ENCODE results near the gene USP53.

- TF ChIP-seq CTCF (conservative IDR thresholded peaks at IDR 0.05; ENCODE audit: low read depth in 2 of 2): no peak
- no peak for TF ChIP-seq ETS1 (IDR thresholded peaks at IDR 0.05)
- TF ChIP-seq POLR2AphosphoS5 (IDR thresholded peaks at IDR 0.05; ENCODE audit: low read depth): no peak
- TF ChIP-seq REST (IDR thresholded peaks at IDR 0.05; ENCODE audit: unreplicated experiment): no peak
- TF ChIP-seq EZH2 (IDR thresholded peaks at IDR 0.05; ENCODE audit: low read depth, unreplicated experiment): no peak
- no peak for TF ChIP-seq JUNB (IDR thresholded peaks at IDR 0.05; ENCODE audit: unreplicated experiment)
- no peak for TF ChIP-seq CREB1 (CRISPR knock-in tag; IDR thresholded peaks at IDR 0.05; ENCODE audit: low read depth)
- TF ChIP-seq ZNF114 (CRISPR knock-in tag; IDR thresholded peaks at IDR 0.05): no peak
- TF ChIP-seq STAT1 (IDR thresholded peaks at IDR 0.05; ENCODE audit: unreplicated experiment): no peak
- TF ChIP-seq EZH2phosphoT487 (IDR thresholded peaks at IDR 0.05; ENCODE audit: unreplicated experiment): no peak
- no peak for TF ChIP-seq ZNF462 (CRISPR knock-in tag; IDR thresholded peaks at IDR 0.05)
Observed at GRCh38 chr4:119228406-119228805, 15.9 kb downstream of the USP53 start.

Measured in GM23338 (cell line).